ENCODE data around the gene NELL2. TPM values are rescaled to one million over a fixed set of nuclear protein-coding genes. Genes with fewer than 3 reads are reported as not detected.

NELL2 gene
- total RNA-seq, 1 donor from 2014 or later: 6.1 TPM

DNA sequence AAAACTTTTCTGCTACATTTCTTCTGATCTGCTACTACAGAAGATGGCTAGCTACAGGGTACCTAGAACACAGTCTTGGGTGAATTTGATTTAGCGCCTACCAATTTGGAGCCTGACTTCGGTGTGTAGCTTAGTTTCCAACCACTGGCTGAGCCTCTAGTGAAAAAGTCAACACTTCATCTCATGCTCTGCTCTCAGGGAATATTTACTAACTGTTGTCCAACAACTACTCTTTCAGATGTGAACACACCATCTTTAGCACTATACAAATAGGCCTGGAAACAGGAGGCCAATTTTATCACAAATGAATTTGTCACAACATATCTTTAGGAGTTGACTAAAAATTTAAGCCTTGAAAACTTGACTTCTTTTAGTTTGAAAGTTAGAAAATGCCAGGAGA, 167.9 kb downstream of the NELL2 start:
- Mint-ChIP-seq H3K9me3 (ENCODE audit: low read depth) (no peaks in the 10 kb centered on the region), H3K4me1 (ENCODE audit: low read depth) (no peaks in the 10 kb centered on the region)

DNA sequence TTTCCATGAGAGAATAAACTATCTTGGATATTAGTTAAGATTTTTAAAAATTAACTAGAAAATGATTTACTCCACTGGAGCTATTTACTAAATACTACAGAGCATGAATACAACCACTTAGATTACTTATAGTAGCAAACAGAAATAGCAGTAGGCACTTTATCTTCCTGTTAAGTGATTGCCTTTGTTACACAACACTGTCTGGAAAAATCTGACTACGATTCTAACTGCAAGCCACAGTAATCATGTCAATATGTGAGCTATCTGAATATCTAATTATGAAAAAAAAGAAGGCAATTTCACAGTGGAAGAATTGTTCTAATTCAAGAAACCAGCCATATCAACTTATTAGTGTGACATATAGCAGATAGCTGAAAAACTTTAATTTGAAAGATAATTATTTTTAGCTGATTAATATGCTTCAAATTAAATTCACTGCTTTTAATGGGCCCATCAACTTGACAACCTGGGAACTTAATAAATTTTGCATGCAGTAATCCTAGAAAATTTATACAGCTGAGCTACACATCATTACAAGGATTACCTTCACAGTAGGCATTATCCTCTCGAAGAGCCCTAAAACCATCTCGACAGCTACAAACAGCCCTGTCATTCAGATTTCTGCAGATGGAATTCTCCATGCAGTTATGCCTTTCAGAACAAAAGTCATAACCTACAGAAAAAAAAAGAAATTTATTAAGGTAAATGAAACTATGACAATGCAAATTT, 172.8 kb downstream of the NELL2 start:
- H3K27ac Mint-ChIP-seq: no peak overlapping the region
- no peaks in the 10 kb centered on the region for H3K27me3 Mint-ChIP-seq
- peaks cover 9% of the 10 kb centered on the region for H3K4me1 Mint-ChIP-seq (ENCODE audit: low read depth)
- TF ChIP-seq, protein P1, sequence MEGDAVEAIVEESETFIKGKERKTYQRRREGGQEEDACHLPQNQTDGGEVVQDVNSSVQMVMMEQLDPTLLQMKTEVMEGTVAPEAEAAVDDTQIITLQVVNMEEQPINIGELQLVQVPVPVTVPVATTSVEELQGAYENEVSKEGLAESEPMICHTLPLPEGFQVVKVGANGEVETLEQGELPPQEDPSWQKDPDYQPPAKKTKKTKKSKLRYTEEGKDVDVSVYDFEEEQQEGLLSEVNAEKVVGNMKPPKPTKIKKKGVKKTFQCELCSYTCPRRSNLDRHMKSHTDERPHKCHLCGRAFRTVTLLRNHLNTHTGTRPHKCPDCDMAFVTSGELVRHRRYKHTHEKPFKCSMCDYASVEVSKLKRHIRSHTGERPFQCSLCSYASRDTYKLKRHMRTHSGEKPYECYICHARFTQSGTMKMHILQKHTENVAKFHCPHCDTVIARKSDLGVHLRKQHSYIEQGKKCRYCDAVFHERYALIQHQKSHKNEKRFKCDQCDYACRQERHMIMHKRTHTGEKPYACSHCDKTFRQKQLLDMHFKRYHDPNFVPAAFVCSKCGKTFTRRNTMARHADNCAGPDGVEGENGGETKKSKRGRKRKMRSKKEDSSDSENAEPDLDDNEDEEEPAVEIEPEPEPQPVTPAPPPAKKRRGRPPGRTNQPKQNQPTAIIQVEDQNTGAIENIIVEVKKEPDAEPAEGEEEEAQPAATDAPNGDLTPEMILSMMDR (IDR thresholded peaks at IDR 0.05; ENCODE audit: unreplicated experiment): no peak
- peaks cover 3% of the 10 kb centered on the region for H3K9me3 Mint-ChIP-seq (ENCODE audit: low read depth)
- DNase-seq (ENCODE audit: low spot score, unreplicated experiment): no peak
- H3K36me3 Mint-ChIP-seq (ENCODE audit: insufficient read depth): no peaks in the 10 kb centered on the region
- H3K4me3 Mint-ChIP-seq (ENCODE audit: low read depth): no peak overlapping the region

More for the DNA sequence above, 167.9 kb downstream of the NELL2 start:
- no peak overlapping the region for H3K4me3 Mint-ChIP-seq (ENCODE audit: low read depth)
- TF ChIP-seq, protein P1 (IDR thresholded peaks at IDR 0.05; ENCODE audit: unreplicated experiment): no peak
- no peak overlapping the region for H3K27ac Mint-ChIP-seq
- no peaks in the 10 kb centered on the region for H3K36me3 Mint-ChIP-seq (ENCODE audit: insufficient read depth)
- no peaks in the 10 kb centered on the region for H3K27me3 Mint-ChIP-seq
- no peak for DNase-seq (ENCODE audit: low spot score, unreplicated experiment)

DNA sequence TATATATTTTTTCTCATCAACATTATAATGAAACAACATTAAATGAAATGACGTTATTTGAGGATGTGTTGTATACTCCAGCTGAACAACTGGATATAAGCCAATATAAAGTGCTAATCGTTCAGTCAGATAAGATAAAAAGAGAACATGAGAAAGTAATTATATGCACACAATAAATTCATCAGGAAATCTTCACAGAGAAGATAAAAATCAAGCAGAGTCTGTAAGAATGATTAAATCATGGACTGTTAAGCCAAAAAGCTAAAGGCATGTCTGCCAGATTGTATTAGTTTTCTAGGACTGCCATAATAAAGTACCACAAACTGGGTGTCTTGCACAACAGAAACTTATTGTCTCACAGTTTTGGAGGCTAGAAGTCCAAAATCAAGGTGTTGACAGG, 178.6 kb downstream of the NELL2 start:
- no peaks in the 10 kb centered on the region for H3K27me3 Mint-ChIP-seq
- H3K4me1 Mint-ChIP-seq (ENCODE audit: low read depth): peaks cover 7% of the 10 kb centered on the region
- peaks cover 3% of the 10 kb centered on the region for H3K9me3 Mint-ChIP-seq (ENCODE audit: low read depth)
- H3K36me3 Mint-ChIP-seq (ENCODE audit: insufficient read depth): no peaks in the 10 kb centered on the region
- TF ChIP-seq, protein P1 (IDR thresholded peaks at IDR 0.05; ENCODE audit: unreplicated experiment): no peak
- H3K27ac Mint-ChIP-seq: no peak overlapping the region
- H3K4me3 Mint-ChIP-seq (ENCODE audit: low read depth): no peak overlapping the region
- no peak for DNase-seq (ENCODE audit: low spot score, unreplicated experiment)

DNA sequence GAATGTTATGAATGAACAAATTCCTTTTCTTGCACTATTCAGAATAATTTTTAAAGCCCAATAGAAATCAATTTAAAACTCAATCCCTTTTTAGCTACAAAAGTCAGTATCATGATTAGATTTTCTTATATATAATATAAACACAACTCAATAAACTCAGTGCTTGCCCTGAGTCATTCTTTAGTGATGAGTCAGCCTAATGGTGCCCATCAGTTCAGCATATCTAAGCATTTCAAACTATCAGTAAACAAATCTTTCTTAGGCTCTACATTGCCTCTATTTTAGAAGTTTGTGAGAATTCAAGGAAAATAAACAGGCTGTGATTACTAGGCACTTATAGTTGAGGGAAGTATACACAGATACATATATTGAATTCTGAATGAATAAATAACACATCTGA, 179.6 kb downstream of the NELL2 start:
- TF ChIP-seq, protein P1 (IDR thresholded peaks at IDR 0.05; ENCODE audit: unreplicated experiment): no peak
- no peak overlapping the region for H3K4me3 Mint-ChIP-seq (ENCODE audit: low read depth)
- H3K9me3 Mint-ChIP-seq (ENCODE audit: low read depth): no peaks in the 10 kb centered on the region
- H3K36me3 Mint-ChIP-seq (ENCODE audit: insufficient read depth): no peaks in the 10 kb centered on the region
- peaks cover 4% of the 10 kb centered on the region for H3K4me1 Mint-ChIP-seq (ENCODE audit: low read depth)
- DNase-seq (ENCODE audit: low spot score, unreplicated experiment): no peak
- H3K27ac Mint-ChIP-seq: no peak overlapping the region
- no peaks in the 10 kb centered on the region for H3K27me3 Mint-ChIP-seq

DNA sequence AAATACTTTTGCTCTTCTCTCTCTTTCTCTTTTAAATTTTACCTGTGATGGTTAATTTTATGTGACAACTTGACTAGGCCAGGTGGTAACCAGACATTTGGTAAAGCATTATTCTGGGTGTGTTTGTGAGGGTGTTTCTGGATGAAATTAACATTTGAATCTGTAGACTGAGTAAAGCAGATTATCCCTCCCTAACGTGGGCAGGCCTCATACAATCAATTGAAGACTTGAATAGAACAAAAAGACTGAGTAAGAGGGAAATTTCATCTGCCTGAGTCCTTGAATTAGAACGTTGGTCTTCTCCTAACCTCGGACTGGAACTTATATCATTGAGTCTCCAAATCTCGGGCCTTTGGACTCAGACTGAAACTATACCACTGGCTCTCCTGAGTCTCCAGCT, 182.1 kb downstream of the NELL2 start:
- no peaks in the 10 kb centered on the region for H3K27me3 Mint-ChIP-seq
- TF ChIP-seq, protein P1 (IDR thresholded peaks at IDR 0.05; ENCODE audit: unreplicated experiment): no peak
- no peak for DNase-seq (ENCODE audit: low spot score, unreplicated experiment)
- H3K27ac Mint-ChIP-seq: no peak overlapping the region
- H3K4me1 Mint-ChIP-seq (ENCODE audit: low read depth): no peaks in the 10 kb centered on the region
- no peaks in the 10 kb centered on the region for H3K36me3 Mint-ChIP-seq (ENCODE audit: insufficient read depth)
- no peak overlapping the region for H3K4me3 Mint-ChIP-seq (ENCODE audit: low read depth)
- H3K9me3 Mint-ChIP-seq (ENCODE audit: low read depth): no peaks in the 10 kb centered on the region

Measured in progenitor cell of endocrine pancreas (in vitro differentiated cells).